Muscle of leg (tissue), 16 donors: ENCODE data around the gene FAM184B. TPM values are rescaled to one million over a fixed set of nuclear protein-coding genes. Genes with fewer than 3 reads are reported as not detected.

ENCODE experiments used
- DNase-seq: peaks from one replicate; pipeline ENCODE4 v3.0.0; 2013
- H3K27ac ChIP-seq: one replicate; pipeline ENCODE4 v1.5.1; 2013; ENCODE audit warnings: mild to moderate bottlenecking, low read length, control low read depth
- H3K27me3 ChIP-seq: one replicate; pipeline ENCODE4 v1.6.1; 2013; ENCODE audit warnings: low read length; ENCODE audit not compliant: control insufficient read depth, insufficient read depth
- H3K36me3 ChIP-seq: one replicate; pipeline ENCODE4 v1.6.1; 2013; ENCODE audit warnings: low read length; ENCODE audit not compliant: control insufficient read depth, insufficient read depth
- H3K4me1 ChIP-seq: one replicate; pipeline ENCODE4 v1.6.1; 2013; ENCODE audit warnings: low read length; ENCODE audit not compliant: control insufficient read depth, insufficient read depth
- H3K4me3 ChIP-seq: one replicate; pipeline ENCODE4 v1.5.1; 2013; ENCODE audit warnings: low read length, control low read depth
- H3K9me3 ChIP-seq: replicated peaks from 2 replicates; pipeline ENCODE4 v1.6.1; 2013; ENCODE audit warnings: low read depth, low read length; ENCODE audit not compliant: control insufficient read depth
- WGBS: methylation state at CpG from one replicate; pipeline ENCODE4 v1.1.5; 2013; ENCODE audit warnings: missing lambda C conversion rate; ENCODE audit not compliant: insufficient coverage; 5-methylcytosine and 5-hydroxymethylcytosine counted together
- long read RNA-seq, 11 donors: transcript quantifications; one replicate each; lab custom pipeline, GENCODE V29; 2026
- polyA plus RNA-seq, 8 donors: library from polyadenylated mRNA; unstranded; fragments of 120-200 nt; gene quantifications; one replicate each; pipeline versions ENCODE4 v1.2.1 to v1.2.3, GENCODE V29; 2013; ENCODE audit warnings: inconsistent platforms in 1 of 8, low replicate concordance in 1 of 8; ENCODE audit not compliant: insufficient read length in 8 of 8, insufficient read depth in 1 of 8
- total RNA-seq: library from RNA; stranded (reverse); fragments of 120-200 nt; gene quantifications from one replicate; pipeline ENCODE4 v1.2.4, GENCODE V29; 2013

The FAM184B gene
- total RNA-seq (5.1 TPM), polyA plus RNA-seq (1 to 10 TPM; 1.1 to 6.4 (median 3.6) TPM)
- long read RNA-seq, donor 1, result 0 reads
- long read RNA-seq, donor 2, result 0 reads
- long read RNA-seq, donor 3, full-length matches to known transcripts, result 2 of 2 reads
- long read RNA-seq, donor 3, partial matches to known transcripts, result 0 of 2 reads
- long read RNA-seq, donor 3, other reads (novel, unspliced or antisense), result 0 of 2 reads
- long read RNA-seq, donor 4, full-length matches to known transcripts, result 1 of 1 reads
- long read RNA-seq, donor 4, partial matches to known transcripts, result 0 of 1 reads
- long read RNA-seq, donor 4, other reads (novel, unspliced or antisense), result 0 of 1 reads
- long read RNA-seq, donor 5, result 0 reads
- long read RNA-seq, donor 6, result 0 reads
- long read RNA-seq, donor 7, full-length matches to known transcripts, result 1 of 1 reads
- long read RNA-seq, donor 7, partial matches to known transcripts, result 0 of 1 reads
- long read RNA-seq, donor 7, other reads (novel, unspliced or antisense), result 0 of 1 reads
- long read RNA-seq, donor 8, result 0 reads
- long read RNA-seq, donor 9, result 0 reads
- long read RNA-seq, donor 10, result 0 reads
- long read RNA-seq, donor 11, result 0 reads

DNA sequence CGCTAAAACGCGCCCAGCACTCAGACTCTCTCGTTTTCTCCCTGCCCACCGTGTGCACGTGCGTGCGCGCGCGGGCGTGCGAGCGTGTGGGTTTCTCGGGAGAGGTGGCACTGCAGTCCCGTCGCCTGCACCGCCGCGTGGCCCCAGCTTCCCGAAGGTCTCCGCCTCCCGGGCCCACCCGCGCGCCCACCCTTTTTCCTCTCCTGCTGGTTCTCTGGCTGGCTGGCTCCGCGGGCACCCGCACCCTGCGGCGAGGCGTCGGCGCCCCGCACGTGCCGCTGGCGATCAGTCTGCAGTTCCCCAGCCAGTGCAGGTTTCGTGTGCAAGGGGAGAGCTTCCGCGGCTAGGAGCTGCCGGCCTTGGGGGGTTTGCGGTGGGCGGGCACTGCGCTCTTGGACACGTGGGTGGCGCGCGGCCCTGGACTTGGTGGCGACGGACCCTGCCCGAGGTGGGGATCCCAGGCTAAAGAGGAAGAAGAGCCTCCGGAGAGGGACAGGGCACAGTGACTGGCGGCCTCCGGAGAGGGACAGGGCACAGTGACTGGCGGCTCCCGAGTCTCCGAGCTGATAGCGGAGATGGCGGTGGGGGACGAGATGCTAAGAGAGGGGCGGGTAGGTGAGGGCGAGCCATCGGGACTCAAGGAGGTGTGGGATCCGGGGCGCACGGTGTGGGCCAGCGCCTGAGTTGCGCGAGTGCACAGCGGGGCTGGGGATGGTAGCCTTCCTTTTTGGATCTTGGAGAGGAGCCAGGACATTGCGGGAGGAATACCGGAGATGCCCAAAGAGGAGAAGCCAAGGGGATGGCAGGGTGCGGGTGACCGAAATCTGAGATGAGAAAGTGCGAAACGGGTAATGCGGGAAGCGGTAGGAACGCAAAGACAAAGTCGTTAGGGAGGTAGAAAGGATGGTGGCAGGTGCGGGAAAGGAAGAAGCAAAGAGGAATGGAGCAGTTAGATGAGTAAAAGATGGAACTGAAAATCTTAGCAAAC lies at the start of gene FAM184B:
TSS of gene FAM184B (minus strand) at position 322 of the 988 bp plus-strand sequence. CDS start 322 bp downstream, outside the sequence.
- Histone ChIP-seq H3K9me3 (no peaks in the 10 kb centered on the region), H3K4me3 (peak within 1 kb of the TSS; percentile 45), H3K27me3 (peaks cover 29% of the 10 kb centered on the region), H3K27ac (no peak within 1 kb of the TSS), H3K4me1 (peaks cover 19% of the 10 kb centered on the region), H3K36me3 (no peaks in the 10 kb centered on the region)
- no peak for DNase-seq
- 1% methylated on average over 73 of the region's 82 CpGs for WGBS

DNA sequence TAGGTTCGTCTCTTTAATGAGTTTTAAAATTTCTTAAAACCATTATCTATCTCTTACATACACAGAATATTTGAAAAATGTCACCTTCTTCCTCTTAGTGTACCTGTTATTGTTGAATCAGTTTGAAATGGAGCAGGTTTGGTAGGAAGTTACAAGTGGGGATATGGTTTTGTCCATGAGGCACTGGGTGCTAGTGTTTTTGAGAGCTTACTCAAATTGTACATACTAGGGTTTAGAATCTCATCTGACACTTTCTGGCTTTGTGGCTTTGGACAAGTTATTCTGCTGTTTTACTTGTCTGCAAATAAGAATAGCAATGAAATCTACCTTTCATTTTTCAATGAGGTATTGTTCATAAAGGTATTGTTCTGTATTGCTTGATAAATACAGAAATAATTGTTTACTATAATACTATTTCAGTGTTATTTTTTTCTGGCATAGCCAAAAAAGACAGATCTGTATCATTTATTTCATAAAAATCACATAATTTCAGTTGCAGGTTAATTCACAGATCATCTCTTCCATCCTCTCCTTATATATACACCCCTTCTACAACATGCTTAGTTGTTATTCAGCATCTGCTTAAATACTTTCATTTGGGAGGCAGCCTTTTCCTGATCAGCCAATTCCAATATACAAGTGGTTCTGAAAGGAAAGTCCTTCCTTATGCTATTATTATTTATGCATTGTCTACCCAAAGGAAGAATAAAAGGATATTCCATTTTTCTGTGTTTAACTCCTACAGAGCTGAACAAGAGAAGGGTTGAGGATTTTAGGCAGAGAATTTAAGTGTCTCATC lies 42.6 kb upstream of the FAM184B start:
- Histone ChIP-seq H3K36me3 (no peaks in the 10 kb centered on the region), H3K27ac (no peak overlapping the region), H3K9me3 (no peaks in the 10 kb centered on the region), H3K4me1 (no peaks in the 10 kb centered on the region), H3K4me3 (no peak overlapping the region), H3K27me3 (no peaks in the 10 kb centered on the region)
- no peak for DNase-seq
- no CpG with 5 or more reads among the region's 1 CpG for WGBS

DNA sequence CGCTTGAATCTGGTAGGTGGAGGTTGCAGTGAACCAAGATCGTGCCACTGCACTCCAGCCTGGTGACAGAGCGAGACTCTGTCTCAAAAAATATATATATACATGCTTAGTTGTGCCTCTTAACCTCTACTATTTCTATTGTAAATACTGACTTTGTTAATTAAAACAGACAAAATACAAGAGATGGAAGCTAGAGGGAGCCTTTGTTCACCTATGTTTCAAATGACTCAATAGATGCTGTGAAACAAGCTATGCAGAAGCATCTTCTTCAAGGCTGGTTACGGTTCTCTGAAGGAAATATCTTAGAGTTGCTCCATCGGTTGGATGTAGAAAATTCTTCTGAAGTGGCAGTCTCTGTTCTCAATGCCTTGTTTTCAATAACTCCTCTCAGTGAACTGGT lies 35.6 kb upstream of the FAM184B start:
- Histone ChIP-seq H3K4me3 (no peak overlapping the region), H3K27ac (no peak overlapping the region), H3K27me3 (no peaks in the 10 kb centered on the region), H3K4me1 (no peaks in the 10 kb centered on the region), H3K9me3 (no peaks in the 10 kb centered on the region), H3K36me3 (peaks cover 4% of the 10 kb centered on the region)
- DNase-seq, result peak; percentile 68
- no CpG with 5 or more reads among the region's 5 CpGs for WGBS

GRCh38 chr4:17816142-17816541 lies 34.7 kb upstream of the FAM184B start:
- Histone ChIP-seq H3K4me3 (no peak overlapping the region), H3K27ac (no peak overlapping the region), H3K4me1 (peaks cover 3% of the 10 kb centered on the region), H3K36me3 (peaks cover 4% of the 10 kb centered on the region), H3K27me3 (no peaks in the 10 kb centered on the region), H3K9me3 (no peaks in the 10 kb centered on the region)
- 95% methylated on average over 12 of the region's 12 CpGs for WGBS
- no peak for DNase-seq

- no peak overlapping the region for H3K27ac ChIP-seq
- WGBS, result 29% methylated on average over 1 of the region's 3 CpGs
- H3K4me1 ChIP-seq, result peaks cover 6% of the 10 kb centered on the region
- H3K27me3 ChIP-seq, result no peaks in the 10 kb centered on the region
- no peak for DNase-seq
- H3K9me3 ChIP-seq, result no peaks in the 10 kb centered on the region
- no peak overlapping the region for H3K4me3 ChIP-seq
- peaks cover 4% of the 10 kb centered on the region for H3K36me3 ChIP-seq
Observed at GRCh38 chr4:17814140-17814539, 32.7 kb upstream of the FAM184B start.

- no peak for DNase-seq
- Histone ChIP-seq H3K4me1 (peaks cover 10% of the 10 kb centered on the region), H3K9me3 (no peaks in the 10 kb centered on the region), H3K27me3 (no peaks in the 10 kb centered on the region), H3K4me3 (no peak overlapping the region), H3K27ac (no peak overlapping the region), H3K36me3 (peaks cover 7% of the 10 kb centered on the region)
- 90% methylated on average over 2 of the region's 3 CpGs for WGBS
Observed at GRCh38 chr4:17812801-17813200, 31.4 kb upstream of the FAM184B start.

DNA sequence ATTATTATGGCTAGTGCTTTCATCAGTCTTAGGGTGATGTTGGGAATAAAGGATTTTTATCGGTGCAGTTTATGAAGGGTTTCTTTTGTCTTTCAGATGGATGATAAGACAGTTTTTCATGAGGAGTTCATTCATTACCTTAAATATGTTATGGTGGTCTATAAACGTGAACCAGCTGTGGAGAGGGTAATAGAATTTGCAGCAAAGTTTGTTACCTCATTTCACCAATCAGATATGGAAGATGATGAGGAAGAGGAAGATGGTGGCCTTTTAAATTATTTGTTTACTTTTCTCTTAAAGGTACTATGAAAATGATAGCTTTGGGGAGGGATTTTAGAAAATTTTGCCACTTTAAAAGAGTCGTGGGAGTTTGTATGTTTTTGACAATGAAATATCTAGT lies 30.7 kb upstream of the FAM184B start:
- Histone ChIP-seq H3K27ac (no peak overlapping the region), H3K4me1 (peaks cover 10% of the 10 kb centered on the region), H3K9me3 (no peaks in the 10 kb centered on the region), H3K27me3 (no peaks in the 10 kb centered on the region), H3K4me3 (peak overlapping the region; percentile 81), H3K36me3 (peaks cover 10% of the 10 kb centered on the region)
- no peak for DNase-seq
- WGBS, result no CpG with 5 or more reads among the region's 3 CpGs

DNA sequence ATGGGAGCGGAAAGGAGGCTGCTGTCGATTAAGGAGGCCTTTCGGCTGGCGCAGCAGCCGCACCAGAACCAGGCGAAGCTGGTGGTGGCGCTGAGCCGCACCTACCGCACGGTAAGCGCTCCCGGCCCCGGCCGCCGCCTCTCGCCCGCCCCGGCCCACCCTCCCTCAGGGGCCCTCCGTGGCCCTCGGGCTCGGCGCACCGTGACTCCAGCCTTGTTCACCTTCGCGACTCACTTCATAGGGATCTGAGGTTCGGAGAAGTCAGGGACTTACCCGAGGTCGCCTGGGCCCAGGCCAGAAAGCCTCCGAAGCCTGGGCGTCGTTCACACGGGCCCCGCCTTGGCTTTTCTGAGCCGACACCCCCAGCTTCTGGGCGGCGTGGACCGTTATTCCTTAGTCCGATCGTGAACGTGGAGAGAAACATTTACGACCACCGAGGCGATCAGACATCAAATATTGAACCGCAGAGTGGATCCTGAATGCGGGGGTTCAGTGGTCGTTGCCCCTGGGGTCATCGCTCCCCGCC lies 29.7 kb upstream of the FAM184B start:
- 0% methylated on average over 43 of the region's 48 CpGs for WGBS
- no peaks in the 10 kb centered on the region for H3K27me3 ChIP-seq
- peak overlapping the region; percentile 81 for H3K4me3 ChIP-seq
- peaks cover 8% of the 10 kb centered on the region for H3K36me3 ChIP-seq
- peak; percentile 53 for DNase-seq
- peaks cover 10% of the 10 kb centered on the region for H3K4me1 ChIP-seq
- H3K27ac ChIP-seq, result peak overlapping the region; percentile 68
- H3K9me3 ChIP-seq, result no peaks in the 10 kb centered on the region
